NB4 (cell line): ENCODE data around the gene SACS.

Source experiments
- DNase-seq: peaks from one replicate; pipeline ENCODE4 v3.0.0; 2010; ENCODE audit warnings: low read depth
- H3K4me3 ChIP-seq: one replicate; pipeline ENCODE4 v1.5.1; 2011; ENCODE audit warnings: mild to moderate bottlenecking, low read depth, low read length, moderate library complexity
- CTCF ChIP-seq: IDR thresholded peaks from one replicate; pipeline ENCODE4 v1.5.1; 2012; ENCODE audit warnings: low read depth, low read length
- MAX ChIP-seq: IDR thresholded peaks from 2 replicates; pipeline ENCODE4 v1.6.1; 2011; ENCODE audit warnings: low read depth, low read length
- MYC ChIP-seq: IDR thresholded peaks from 2 replicates; pipeline ENCODE4 v1.6.1; 2011; ENCODE audit warnings: low read depth, low read length
- POLR2A ChIP-seq: IDR thresholded peaks from 2 replicates; pipeline ENCODE4 v1.6.1; 2011; ENCODE audit warnings: mild to moderate bottlenecking; ENCODE audit not compliant: insufficient read length; ENCODE audit errors: extremely low read depth

SACS gene

GRCh38 chr13:23470790-23471614 lies 37.5 kb upstream of the SACS start:
- no peak for DNase-seq
- TF ChIP-seq CTCF (no peak), MYC (no peak), MAX (no peak), POLR2A (no peak)
- no peak overlapping the region for H3K4me3 ChIP-seq

GRCh38 chr13:23469951-23470421 lies 36.5 kb upstream of the SACS start:
- no peak overlapping the region for H3K4me3 ChIP-seq
- TF ChIP-seq POLR2A (no peak), MYC (no peak), CTCF (no peak), MAX (no peak)
- DNase-seq, result no peak

GRCh38 chr13:23468811-23469210 lies 35.3 kb upstream of the SACS start:
- TF ChIP-seq MAX (no peak), POLR2A (no peak), CTCF (no peak), MYC (no peak)
- DNase-seq, result no peak
- H3K4me3 ChIP-seq, result no peak overlapping the region

- DNase-seq, result no peak
- TF ChIP-seq POLR2A (no peak), MYC (no peak), MAX (no peak), CTCF (no peak)
- H3K4me3 ChIP-seq, result no peak overlapping the region
Observed at GRCh38 chr13:23467932-23468278, 34.4 kb upstream of the SACS start.

GRCh38 chr13:23467048-23467931 lies 33.8 kb upstream of the SACS start:
- H3K4me3 ChIP-seq, result peak overlapping the region; percentile 61
- TF ChIP-seq CTCF (no peak), MAX (0 out of 2 replicates have a peak, but pooled peaks have one; percentile 14), POLR2A (no peak)
- DNase-seq, result no peak
